ENCODE results near the gene UBASH3A.

UBASH3A gene

DNA sequence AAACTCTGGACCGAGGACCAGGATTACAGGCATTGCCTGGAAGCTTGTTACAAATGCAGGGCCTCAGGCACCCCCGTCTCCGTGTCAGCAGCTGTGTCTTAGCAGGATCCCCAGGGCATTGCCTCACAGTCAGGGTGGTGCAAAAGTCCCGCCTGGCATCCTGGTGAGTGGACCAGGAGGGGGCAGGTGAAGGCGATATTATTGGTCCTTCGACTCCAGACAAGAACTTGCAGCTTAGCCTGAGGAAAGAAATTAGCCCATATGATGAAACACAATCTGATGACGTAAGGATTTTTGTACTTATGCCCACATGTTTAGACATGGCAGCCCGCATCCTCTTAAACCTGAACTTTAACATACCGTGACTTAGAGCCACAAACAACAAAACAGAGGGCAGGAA, 51.5 kb downstream of the UBASH3A start:
- TF ChIP-seq, protein P1, sequence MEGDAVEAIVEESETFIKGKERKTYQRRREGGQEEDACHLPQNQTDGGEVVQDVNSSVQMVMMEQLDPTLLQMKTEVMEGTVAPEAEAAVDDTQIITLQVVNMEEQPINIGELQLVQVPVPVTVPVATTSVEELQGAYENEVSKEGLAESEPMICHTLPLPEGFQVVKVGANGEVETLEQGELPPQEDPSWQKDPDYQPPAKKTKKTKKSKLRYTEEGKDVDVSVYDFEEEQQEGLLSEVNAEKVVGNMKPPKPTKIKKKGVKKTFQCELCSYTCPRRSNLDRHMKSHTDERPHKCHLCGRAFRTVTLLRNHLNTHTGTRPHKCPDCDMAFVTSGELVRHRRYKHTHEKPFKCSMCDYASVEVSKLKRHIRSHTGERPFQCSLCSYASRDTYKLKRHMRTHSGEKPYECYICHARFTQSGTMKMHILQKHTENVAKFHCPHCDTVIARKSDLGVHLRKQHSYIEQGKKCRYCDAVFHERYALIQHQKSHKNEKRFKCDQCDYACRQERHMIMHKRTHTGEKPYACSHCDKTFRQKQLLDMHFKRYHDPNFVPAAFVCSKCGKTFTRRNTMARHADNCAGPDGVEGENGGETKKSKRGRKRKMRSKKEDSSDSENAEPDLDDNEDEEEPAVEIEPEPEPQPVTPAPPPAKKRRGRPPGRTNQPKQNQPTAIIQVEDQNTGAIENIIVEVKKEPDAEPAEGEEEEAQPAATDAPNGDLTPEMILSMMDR (IDR thresholded peaks at IDR 0.05; ENCODE audit: control insufficient read depth, insufficient read depth, low read depth, low read length, missing control alignments), result no peak
- no peak for DNase-seq (ENCODE audit: low read depth)
- no peak overlapping the region for H3K4me3 ChIP-seq (ENCODE audit: control insufficient read depth, low read depth, low read length)

DNA sequence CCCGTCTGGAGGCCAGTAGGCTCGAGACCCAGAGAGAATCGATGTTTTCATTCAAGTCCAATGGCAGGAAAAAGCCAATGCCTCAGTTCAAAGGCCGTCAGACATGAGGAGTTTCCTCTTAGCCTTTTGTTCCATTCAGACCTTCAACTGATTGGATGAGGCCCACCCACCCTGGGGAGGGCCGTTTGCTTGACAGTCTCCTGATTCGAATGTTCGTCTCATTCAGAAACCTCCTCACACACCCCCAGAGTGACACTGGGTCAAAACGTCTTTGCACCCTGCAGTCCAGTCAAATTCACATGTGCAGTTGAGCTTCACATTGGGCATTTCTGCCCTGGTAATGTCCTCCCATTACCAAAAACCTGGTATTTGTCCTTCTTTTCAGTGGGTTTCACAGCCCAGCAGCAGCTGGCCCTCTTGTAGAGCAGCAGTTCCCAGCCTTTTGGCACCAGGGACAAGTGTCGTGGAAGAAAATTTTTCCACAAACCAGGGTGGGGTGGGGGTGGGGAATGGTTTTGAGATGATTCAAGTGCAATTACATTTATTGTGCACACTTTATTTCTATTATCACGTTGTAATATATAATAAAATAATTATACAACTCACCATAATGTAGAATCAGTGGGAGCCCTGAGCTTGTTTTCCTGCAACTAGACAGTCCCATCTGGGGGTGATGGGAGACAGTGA, 52.2 kb downstream of the UBASH3A start:
- no peak overlapping the region for H3K4me3 ChIP-seq (ENCODE audit: control insufficient read depth, low read depth, low read length)
- DNase-seq (ENCODE audit: low read depth), result no peak
- TF ChIP-seq, protein P1 (IDR thresholded peaks at IDR 0.05; ENCODE audit: control insufficient read depth, insufficient read depth, low read depth, low read length, missing control alignments), result no peak

DNA sequence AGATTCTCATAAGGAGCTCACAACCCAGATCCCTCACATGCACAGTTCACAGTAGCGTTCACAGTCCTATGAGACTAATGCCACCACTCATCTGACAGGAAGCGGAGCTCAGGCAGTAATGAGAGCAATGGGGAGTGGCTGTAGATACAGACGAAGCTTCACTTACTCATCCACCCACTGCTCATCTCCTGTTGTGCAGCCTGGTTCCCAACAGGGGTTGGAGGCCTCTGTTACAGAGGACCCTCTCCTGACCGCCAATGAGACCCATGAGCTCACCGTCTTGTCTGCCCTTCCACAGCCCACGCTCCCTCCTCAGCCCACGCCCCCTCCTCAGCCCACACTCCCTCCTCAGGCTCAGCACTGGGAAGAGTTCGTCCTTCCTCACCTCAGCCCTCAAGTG, 52.8 kb downstream of the UBASH3A start:
- no peak overlapping the region for H3K4me3 ChIP-seq (ENCODE audit: control insufficient read depth, low read depth, low read length)
- TF ChIP-seq, protein P1 (IDR thresholded peaks at IDR 0.05; ENCODE audit: control insufficient read depth, insufficient read depth, low read depth, low read length, missing control alignments), result no peak
- DNase-seq (ENCODE audit: low read depth), result no peak

DNA sequence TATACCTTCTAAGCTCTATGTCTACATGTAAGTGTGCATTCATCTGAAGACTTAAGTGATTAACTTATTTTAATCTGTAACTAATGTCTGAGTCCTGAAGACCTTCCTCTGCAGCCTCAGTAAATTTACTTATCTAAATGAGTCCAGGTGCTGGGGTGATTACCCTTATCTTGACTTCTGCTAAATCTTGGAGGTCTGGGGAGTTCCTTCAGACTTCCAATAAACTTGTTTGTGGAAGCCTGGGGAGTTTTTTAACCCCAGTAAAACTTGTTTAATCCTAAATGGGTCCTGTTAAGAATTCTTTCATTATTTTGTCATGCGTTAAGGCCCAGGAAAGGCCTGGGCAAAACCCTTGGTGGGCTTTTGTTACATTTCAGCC, 55.4 kb downstream of the UBASH3A start:
- DNase-seq (ENCODE audit: low read depth), result no peak
- no peak overlapping the region for H3K4me3 ChIP-seq (ENCODE audit: control insufficient read depth, low read depth, low read length)
- TF ChIP-seq, protein P1 (IDR thresholded peaks at IDR 0.05; ENCODE audit: control insufficient read depth, insufficient read depth, low read depth, low read length, missing control alignments), result no peak

DNA sequence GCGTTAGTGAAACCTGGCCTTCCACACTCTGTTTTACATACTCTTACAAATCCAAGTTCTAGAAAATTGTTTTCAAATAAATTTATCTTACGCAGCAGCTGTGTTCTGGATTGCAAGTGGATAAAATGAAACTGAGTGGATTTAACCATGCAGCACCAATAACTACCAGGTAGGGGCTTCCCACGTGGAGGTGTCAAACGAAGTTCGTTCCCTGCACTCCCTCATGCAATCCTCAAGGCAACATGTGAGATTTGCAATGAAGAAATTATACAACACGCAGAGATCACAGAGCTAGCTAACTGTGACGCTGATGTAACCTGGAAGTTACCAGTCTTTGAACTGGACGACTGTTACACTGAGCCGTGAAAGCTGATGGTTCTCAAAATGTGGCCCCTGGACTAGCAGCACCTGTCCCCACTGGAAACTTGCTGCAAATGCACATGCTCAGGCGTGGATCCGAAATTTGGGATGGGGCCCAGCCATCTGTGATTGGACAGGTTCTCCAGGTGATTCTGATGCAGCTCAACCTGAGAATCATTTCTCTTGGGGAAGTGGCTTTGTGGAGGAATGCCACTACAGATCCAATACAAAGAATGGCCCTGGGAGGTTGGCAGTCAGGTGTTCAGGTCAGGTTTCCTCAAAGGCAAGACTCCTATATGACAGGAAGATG, 56.0 kb downstream of the UBASH3A start:
- no peak overlapping the region for H3K4me3 ChIP-seq (ENCODE audit: control insufficient read depth, low read depth, low read length)
- DNase-seq (ENCODE audit: low read depth), result no peak
- TF ChIP-seq, protein P1 (IDR thresholded peaks at IDR 0.05; ENCODE audit: control insufficient read depth, insufficient read depth, low read depth, low read length, missing control alignments), result no peak

DNA sequence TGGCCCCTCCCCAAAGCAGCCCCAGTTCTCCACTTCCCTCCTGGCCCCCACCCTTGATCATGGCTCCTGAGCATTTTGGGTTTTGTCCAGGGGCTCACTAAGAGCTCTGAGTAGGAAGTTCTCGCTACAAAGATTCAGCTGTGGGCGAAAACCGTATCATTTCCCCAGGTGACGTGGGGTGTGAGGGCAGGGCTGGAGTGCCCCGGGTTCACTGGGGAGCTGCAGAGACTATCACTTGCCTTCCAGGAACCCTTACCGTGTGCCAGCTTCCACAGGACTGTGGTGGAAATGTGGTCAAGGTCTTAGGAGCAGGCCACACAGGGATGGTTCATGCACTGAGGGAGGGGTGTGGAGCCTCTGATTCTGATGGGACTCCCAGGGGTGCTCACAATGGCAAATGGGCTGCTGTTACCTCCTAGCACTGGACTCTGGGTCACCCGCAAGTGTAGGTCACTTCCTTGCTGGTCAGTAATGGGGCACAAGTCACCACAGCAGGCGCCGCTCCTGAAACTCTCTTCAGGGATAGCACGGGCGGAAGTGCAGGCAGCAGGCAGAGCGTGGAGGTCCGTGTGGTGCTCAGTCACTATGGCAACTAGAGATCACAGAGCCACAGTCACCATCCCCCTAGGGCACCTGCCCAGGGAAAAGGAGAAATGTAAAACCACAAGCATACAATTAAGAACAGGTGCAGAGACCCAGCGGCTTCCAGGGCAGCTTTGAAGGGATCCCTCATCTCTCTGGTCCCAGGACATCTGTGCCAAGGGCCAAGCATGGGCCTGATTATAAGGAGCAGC, 56.9 kb downstream of the UBASH3A start:
- TF ChIP-seq, protein P1 (IDR thresholded peaks at IDR 0.05; ENCODE audit: control insufficient read depth, insufficient read depth, low read depth, low read length, missing control alignments), result no peak
- no peak for DNase-seq (ENCODE audit: low read depth)
- no peak overlapping the region for H3K4me3 ChIP-seq (ENCODE audit: control insufficient read depth, low read depth, low read length)
